ENCODE data around the gene PADI1.

The PADI1 gene

GRCh38 chr1:17204546-17205440, at the start of gene PADI1:
TSS of gene PADI1 (plus strand) at chr1:17205128. CDS start at chr1:17205218, 90 bp downstream.
- DNase-seq: no peak

DNA sequence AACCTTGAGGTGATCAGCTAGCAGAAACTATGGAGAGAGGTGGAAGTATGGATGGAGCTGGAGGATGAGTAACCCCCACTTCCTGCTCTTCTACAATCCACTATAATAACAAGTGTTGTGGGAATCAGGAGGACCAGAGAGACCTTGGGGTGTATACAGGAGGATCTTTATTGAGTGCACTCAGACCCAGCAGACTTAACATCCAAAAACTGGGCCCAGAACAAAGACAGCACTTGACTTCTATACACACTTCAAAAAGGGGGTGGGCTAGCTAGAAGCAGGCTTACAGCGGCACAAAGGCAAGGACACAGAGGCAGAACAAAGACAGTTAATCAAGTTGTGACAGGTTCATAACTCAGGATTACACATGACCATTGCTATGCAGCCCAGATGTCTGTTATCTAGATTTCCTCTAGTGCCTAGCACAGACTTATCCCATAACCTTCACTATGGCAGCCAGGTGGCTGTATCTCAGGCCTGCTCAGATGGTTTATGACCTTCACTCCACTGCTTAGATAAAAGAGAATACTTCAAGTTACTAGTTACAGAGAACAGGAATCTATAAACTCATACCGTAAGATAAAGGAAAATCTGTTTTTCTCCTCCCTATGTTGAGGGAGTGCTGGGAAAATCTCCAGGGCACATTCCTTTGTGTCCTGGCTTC, 49.5 kb upstream of the PADI1 start:
- no peak for DNase-seq

DNA sequence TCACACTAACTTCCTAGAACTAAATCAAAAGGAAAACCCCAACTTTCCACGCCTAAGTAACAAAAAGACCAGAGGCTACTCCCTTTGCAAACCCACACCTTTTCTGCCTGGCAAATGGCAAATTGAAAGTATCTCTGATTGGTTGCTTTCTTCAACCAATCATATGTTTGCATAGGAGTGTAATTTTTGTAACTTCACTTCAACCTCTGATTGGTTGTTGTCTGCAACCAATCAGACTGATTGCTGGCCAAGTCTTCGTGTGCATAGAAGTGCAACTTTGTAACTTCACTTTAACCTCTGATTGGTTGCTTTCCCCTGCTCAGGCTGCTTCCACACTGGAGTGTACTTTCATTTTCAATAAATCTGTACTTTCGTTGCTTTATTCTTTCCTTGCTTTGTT, 48.8 kb upstream of the PADI1 start:
- DNase-seq: no peak

- no peak for DNase-seq
These were observed 46.0 kb upstream of the PADI1 start for GRCh38 chr1:17158961-17159360.

- no peak for DNase-seq
These were observed 43.7 kb upstream of the PADI1 start for GRCh38 chr1:17161137-17161740.

- no peak for DNase-seq
These were observed 42.8 kb upstream of the PADI1 start for GRCh38 chr1:17161926-17162800.

DNA sequence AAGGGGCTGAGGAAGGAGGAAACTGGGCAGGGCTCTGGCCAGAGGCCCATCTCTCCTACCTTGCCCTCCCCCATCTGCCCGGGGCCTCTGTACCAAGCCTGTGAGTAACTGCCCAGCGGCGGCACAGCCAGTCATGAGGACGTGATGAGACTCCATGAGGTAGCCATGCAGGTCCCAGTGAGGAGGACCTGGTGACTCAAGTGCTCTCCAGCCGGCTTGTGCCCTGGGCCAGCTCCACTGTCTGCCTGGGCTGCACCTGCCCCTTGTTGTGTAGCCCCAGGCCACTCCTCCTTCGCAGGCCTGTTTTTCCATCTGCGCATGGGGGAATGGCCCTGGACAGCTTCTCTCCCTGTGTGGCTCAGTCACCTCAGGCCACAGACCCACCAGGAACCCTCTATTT, 42.0 kb upstream of the PADI1 start:
- DNase-seq: no peak

GRCh38 chr1:17163371-17163770, 41.6 kb upstream of the PADI1 start:
- no peak for DNase-seq

DNA sequence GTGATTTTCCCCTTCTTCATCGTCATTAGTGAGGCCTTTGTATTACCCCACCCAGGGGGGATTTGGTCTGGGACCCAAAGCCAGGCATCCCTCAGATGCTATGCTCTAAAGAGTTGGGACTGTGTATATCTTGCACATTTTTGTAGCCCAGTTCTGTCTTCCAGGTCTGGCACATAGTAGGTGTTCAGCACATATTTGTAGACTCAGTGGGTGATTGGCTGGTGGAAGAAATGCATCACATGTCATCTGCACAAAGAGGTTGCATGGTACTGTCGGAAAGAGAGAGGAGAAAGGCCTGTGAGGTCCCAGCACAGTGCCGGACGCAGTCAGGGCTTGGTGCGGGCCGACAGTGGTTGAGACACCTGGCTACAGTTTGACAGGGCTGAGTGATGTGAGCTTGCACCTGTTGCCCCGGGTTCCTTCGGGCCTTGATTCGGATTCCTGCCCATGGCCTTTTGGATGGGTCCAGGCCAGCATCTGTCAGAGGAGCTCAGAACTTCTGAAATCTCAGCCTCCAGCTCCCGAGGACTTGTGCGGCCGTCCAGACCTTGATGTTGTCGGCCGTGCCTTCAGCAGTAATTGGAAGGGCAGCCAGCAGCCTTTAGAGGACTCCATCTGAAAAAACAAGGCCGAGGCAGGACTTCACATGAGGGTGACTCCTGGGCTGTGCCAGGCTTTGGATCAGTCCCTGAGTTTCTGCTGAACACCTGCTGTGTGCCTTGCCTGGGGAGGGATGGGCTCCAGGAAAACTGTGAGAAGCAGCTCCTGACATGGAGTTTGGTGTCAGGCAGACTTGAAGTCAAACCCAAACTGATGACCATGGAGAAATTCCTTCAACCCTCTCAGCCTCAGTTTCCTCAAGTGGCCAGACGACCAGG, 40.9 kb upstream of the PADI1 start:
- no peak for DNase-seq

DNA sequence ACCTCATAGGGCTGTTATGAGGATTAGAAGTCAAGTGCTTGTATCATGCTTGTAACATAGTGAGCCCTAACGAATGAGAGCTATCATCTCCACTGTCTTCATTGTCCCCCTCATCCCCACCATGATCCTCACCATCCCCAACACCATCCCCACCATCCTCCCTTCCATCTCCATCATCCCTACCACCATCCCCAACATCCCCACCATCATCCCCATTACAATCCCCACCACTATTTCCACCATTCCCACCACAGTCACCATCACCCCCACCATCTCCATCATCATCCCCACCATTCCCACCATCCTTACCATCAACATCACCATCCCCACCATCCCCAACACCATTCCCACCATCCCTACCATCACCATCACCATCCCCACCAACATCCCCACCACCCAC, 39.1 kb upstream of the PADI1 start:
- no peak for DNase-seq

GRCh38 chr1:17167041-17167785, 37.7 kb upstream of the PADI1 start:
- DNase-seq: no peak

DNA sequence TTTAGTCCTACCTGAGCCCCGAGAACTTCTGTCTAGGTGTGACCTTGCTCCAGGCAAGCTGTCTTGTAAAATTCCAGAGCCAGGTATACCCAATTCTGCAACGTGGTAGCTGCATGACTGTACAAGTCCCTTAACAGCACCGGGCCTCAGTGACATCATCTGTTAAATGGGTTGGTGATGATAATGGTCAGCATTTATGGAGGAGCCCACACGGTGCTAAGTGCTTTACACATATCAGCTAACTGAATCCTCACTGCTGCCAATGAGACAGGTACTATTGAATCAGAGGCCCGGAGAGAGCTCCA, 37.2 kb upstream of the PADI1 start:
- no peak for DNase-seq

GRCh38 chr1:17168091-17168876, 36.6 kb upstream of the PADI1 start:
- no peak for DNase-seq

- DNase-seq: no peak
These were observed 34.4 kb upstream of the PADI1 start for GRCh38 chr1:17170571-17170970.

DNA sequence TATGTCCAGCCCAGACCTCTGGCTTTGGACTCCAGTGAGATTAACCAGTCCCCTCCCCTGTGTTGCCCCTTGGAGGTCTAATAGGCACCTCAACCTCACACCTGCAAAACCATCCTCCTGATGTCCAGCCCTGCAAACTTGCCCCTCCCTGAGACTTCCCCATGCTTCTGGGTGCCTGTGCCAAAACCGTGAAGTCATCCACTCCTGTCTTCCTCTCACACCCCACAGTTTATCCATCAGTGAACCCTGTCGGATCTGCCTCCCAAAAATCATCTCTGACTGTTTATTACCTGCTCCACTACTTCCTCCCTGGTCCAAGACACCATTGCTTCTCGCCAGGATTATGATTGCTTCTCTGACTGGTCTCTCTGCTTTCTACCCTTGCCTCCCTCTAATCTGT, 31.7 kb upstream of the PADI1 start:
- DNase-seq: no peak

GRCh38 chr1:17176306-17177061, 28.4 kb upstream of the PADI1 start:
- no peak for DNase-seq

GRCh38 chr1:17177651-17178050, 27.3 kb upstream of the PADI1 start:
- no peak for DNase-seq

GRCh38 chr1:17181781-17182464, 23.0 kb upstream of the PADI1 start:
- DNase-seq: no peak
